GM19452 (cell line): Measurements from ENCODE around the gene CLCN1.
A peak's percentile ranks its signal among the peaks of the same experiment; 100 is the strongest.

Source experiments
- ATAC-seq: cut with Tn5 transposase; IDR thresholded peaks from one replicate; pipeline ENCODE4 v1.9.1; 2021; ENCODE audit not compliant: unreplicated experiment

CLCN1 gene

DNA sequence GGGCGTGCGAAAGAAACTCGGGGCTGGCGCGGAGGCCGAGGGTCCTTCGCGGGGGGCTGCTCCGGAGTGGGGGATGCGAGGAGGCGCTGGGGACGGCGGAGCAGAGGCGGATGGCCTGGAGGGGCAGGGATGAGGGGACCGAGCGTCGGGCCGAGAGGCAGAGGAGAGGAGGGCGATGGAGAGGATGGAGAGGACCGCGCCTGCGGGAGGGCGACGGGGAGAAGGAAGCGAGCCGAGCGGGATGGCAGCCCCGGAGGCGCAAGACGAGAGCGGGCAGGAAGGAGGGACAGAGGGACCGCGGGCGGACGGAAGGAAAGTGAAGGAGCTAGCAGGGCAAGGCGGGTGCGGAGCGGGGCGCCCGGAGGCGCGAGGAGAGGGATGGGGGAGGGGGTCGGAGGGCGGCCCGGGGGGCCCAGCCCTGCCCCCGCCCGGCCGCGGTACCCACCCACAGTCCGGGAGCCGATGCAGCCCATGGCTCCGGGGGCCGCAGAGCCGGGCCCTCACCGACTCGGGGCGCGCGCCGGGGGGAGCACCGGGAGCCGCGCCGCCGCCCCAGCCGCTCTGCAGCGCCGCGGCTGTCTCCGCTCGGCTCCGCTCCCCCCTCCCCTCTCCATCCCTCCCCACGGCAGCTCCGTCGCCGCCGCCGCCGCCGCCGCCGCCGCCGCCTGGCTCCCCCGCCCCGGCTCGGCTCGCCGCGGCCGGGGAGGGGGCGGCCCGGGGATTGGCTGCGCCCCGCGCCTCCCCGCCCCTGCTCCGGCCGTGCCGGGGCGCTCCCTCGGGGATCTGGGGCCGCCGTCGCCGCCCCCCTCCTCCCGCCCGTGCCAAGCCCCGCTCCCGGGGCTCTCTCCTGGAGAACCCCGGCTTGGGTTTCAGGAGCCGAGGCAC lies 46.5 kb downstream of the CLCN1 start, which contains the start of gene FAM131B:
TSS of gene FAM131B (minus strand) at position 583 of the 885 bp plus-strand sequence. CDS start at position 473, 110 bp downstream.
- peak; percentile 57 for ATAC-seq

DNA sequence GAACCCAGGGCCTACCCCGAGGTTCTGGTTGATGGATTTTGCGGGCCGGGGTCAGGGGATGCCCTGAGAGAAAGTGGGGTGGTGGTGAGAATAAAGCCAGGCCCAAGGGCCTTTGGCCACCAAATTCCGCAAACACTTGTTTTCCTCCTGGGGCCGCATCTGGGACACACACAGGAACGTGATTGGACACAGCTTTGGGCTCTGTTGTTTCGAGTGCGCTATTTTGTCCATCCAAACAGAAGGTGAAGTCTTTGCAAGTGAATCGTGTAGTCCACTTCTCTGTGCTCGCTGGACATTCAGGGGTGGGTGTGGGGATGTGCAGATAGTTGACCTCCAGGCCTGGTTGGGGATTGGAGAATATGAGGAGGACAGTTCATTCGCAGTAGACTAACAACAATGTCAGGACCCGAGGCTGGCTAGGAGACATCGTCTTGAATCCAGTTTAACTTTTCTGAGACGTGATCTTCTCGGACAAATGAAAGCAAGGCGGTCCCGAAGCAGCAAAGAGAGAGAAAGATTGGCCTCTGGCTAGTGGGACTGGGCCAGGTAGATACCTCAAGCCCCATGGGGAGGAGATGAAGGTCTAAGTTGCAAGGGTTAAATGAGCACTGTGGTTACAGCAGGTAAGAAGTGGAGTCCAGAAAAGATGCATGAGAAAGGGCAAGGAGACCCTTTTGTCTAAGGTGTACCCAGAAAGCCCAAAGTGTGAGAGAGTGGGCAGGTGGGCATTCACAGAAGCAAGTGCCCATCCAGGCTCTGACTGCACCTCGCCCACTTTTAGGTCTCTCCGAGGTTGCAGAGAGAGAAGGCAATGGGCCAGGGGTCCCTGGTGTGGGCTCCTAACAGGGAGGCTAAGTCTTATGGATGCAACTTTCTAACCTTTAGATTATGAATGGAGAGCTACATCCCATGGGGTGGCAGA lies 47.4 kb downstream of the CLCN1 start:
- no peak for ATAC-seq

DNA sequence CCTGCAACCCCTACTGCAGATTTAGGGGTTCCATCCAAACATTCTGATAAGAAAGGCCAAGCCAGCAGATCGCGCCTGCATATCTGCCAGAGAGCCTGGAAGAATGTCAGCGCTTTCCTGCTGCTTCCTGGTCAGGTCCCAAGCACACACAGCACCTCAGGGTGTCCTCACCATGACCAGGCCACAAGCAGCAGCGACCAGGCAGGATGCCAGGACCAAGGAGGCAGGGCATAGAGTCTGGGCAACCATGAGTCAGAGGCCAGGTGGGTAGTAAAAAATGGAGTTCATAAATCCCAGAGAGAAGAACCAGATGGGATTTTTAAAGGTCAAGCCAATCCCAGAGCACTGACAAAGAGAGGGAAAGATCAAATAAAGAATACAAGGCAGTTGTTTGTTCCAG lies 52.1 kb downstream of the CLCN1 start:
- ATAC-seq, result no peak

DNA sequence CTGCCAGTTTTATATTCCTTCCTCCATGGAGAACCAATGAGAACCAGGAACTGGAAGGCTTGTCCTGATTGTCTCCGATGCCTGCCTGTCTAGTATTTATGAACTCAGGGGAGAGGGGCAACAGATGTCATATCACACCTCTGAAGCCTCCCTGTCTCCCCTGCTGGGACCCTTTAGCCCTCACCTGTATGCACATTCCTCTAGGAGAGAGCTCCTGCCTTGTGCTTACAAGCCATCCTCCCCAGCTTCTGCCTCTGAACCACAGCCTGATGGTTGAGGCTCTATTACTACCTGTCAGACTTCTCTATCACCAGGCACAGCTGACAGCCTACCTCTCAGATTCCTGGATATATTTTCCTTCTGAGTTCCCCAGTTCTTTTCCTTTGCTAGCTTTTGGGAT lies 52.5 kb downstream of the CLCN1 start:
- ATAC-seq, result no peak

DNA sequence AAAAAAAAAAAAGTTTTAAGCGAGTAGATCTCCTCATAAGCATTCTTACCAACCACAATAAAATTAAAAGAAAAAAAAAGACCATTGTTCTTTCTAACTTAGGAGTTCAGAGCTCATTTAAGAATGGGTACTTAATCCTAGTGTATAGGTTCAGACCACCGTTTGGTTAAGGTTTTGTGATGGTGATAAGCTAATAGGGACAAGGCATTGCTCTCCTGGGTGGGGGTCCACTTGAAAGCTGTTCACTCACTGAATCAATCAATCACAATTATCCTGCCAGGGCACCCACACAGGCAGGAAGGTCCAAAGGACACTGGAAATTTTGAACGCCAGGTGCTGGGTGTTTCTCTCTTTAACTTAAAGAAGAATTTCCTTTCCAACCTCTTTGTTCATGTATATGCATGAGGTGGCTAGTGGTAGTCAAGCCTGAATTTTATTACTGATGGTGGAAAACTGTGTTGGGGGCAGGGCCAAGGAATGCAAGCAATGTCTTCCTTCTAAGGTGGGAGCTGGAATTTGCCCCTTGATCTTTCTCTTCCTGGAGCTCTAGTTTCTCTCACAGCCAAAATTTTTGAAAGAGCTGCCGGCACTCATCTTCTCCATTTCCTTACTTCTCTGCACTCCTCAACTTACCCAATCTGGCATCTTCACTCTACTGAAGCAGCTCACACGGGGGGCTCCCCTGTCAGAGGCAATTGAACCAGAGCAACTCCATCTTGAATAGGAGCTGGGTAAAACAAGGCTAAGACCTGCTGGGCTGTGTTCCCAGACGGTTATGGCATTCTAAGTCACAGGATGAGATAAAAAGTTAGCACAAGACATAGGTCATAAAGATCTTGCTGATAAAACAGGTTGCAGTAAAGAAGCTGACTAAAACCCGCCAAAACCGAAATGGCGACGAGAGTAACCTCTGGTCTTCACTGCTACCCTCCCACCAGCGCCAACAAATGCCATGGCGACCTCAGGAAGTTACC lies 54.1 kb downstream of the CLCN1 start:
- ATAC-seq, result no peak

DNA sequence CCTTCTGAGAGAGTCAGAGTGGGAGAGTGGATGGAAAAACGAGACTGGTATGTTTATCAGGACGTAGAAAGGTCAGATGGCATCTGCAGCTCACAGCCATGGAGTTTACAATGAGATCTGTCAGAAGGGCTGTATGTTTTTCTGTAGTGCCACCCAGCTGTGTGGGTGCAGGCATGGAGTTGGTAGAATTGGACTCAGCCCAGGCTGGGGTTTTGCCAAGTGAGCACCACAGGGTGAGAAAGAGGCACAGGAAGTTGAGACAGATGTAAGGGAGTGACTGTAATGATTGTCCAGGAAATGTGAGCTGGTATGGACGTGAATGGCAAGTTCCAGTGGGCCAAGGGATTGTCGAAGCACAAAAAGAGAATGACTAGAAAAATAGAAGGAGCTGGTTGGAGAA lies 56.2 kb downstream of the CLCN1 start:
- no peak for ATAC-seq

DNA sequence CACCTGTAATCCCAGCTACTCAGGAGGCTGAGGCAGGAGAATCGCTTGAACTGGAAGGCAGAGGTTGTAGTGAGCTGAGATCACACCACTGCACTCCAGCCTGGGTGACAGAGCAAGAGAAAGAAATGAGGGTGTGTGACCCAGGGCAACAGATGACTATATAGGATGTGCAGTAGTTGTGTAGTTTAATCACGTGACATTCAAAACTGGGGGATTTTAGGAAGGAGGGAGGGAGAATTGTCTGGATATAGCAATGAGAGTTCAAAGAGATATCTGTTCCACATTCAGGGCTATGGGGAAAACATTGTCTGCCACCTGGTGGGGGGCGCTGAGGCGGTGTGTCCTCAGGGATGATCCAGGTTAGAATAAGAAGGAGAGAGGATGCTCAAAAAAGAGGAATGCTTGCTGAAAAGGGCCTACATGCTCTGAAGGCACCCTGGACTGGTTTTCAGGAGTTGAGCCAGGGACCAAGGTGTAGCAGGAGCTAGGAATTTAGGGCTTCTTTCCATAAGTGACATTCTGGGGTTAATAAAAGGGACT lies 57.4 kb downstream of the CLCN1 start:
- ATAC-seq, result no peak

DNA sequence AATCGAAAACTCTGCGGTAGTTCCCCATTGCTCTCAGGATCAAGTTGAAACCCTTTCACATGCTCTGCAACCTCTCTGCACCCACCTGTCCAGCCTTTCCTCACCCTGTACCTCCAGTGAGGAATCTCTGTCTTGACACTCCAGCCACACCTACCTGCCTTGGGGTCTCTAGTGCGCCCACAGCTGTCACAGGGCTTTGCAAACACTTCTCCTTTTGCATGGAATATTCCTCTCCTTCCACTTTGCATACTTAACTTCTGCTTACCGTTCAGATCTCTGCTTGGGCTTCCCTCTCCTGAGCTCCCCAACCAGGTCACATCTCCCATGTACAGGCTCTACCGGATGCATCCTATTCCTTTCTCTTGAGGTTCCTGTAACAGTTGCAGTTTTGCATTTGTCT lies 58.6 kb downstream of the CLCN1 start:
- ATAC-seq, result no peak

DNA sequence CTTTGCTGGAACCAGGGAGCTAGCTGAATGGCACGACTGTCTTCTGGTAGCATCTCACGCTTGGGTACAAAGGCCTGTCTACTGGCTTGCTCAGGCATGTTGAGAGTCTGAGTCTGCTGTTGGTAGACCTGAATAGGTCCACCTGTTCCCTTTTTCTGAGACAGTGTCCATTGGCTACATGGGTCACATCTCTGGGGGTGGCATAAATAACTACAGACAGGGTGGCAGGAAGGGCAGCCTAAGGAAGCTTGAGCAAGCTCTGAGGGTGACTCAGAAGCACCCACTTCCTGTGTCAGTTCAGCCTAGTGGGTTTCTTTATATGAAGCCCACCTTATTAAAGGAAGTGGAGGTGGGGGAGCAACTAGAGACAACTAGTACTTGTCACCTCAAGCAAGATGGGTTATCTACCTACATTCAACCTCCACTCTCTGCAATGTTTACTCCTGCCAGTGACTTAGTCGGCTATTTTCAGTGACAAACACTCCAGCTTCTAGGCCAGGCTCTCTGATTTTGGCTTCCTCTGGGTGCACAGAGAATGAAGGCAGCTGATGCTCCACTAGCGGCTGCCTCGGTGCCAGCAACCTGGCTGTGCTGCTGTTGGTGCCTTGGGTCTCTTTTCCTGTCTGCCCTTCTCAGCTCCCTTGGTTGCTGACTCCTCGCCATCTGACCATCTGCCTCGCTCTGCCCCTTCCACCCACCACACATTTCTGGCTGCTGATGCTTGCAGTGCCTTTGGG lies 59.6 kb downstream of the CLCN1 start:
- ATAC-seq, result no peak

DNA sequence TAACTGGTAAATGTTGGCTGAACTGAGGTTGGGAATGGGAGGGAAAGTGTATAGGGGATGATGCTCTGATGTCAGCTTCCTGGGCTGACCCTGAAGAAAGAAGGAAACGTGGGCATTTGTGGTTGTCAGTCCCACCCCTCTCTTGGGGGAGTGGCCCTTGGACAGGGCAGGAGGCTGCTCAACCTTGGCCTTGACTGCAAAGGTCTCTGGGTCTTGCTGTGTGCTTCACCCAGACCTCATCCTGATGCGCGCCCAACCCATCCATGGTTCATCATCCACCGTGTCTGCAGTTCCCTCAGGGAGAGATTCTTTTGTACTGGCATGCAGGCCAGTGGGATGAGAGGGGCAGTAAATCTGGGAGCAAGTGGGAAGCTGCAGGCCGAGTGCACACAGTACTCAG lies 60.5 kb downstream of the CLCN1 start:
- ATAC-seq, result no peak

DNA sequence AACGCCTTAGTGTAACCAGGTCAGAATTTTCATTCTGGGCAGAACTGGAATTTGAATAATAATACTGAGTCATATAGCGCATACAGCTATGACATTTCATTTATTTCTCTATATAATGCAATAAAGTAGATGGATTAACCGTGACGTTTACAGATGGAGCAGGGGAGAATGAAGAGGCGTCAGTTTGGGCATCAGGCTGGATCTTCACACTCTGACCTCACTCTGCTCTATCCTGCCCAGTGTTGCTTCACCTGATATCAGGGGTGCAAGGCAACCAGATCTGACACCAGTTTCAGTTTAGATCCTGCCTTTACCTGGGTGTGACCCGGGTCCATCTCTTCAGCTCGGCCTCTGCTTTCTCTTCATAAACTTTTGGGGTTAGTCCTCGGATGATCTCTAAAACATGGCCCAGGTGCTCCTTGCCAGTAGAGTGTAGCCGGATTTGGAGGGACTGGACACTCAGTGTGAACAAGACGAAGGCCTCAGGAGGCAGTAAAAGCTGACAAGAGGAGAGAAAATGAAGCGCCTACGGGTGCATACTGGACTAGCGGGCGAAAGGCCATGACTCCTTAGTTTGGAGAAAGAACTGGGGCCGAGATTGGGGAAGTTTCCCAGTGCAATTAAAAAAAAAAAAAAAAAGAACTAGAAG lies 63.8 kb downstream of the CLCN1 start:
- ATAC-seq, result peak; percentile 1

DNA sequence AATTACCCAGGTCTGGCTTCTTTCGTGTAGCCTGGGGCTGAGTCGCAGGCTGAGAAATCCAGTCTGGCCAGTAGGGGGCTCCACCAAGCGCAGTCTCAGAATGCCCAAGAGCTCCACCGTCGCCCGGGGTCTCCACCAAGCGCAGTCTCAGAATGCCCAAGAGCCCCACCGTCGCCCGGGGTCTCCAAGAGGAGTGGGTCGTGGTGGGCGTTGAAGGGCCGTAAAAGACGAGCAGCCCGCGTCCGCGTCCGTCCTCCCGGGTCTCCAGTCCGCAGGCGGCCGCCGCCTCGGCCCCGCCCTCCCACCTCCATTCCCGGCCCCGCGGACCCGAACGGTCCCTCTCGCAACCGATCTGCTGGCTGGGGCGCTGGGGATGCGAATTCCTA lies 64.3 kb downstream of the CLCN1 start:
- ATAC-seq, result peak; percentile 42

DNA sequence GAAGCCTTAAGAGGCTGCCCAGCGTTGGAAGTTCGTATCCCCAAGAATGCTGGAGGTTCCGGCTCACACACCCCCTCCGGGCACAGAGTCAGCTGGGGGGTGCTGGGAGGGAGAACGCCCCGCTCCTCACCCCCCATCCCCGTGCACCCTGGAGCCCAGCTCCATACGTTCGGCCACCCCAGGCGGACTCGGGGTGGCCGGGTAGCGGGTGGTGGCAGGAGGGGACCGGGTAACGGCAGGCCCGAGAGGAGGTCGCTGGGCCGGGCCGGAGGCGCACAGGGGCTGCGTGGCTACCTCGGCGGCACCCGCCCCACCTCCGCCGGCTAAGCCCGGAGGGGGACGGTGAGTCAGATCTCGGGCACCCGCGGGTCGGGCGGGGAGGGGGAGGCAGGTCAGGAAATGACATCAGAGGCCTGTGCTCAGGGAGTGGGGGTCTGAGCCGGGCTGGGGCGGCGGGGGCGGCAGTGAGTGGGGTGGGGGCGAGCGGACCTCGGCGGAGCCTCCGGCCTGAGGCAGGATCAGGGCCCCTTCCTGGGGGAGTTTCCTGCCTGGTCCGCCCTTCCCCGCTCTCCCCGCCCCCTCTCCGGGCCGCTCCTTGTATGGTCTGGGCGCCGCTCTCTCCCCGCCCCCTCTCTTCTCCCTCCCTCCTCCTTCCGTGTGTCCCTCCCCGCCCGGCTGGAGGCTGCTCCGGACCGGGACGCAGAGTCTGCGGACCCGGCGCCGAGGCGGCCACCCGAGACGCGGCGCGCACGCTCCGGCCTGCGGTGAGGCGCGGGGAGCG lies 64.9 kb downstream of the CLCN1 start, which contains the start of gene ZYX:
TSS of gene ZYX (plus strand) at position 700 of the 781 bp plus-strand sequence. CDS start 227 bp downstream, outside the sequence.
- peak; percentile 77 for ATAC-seq

DNA sequence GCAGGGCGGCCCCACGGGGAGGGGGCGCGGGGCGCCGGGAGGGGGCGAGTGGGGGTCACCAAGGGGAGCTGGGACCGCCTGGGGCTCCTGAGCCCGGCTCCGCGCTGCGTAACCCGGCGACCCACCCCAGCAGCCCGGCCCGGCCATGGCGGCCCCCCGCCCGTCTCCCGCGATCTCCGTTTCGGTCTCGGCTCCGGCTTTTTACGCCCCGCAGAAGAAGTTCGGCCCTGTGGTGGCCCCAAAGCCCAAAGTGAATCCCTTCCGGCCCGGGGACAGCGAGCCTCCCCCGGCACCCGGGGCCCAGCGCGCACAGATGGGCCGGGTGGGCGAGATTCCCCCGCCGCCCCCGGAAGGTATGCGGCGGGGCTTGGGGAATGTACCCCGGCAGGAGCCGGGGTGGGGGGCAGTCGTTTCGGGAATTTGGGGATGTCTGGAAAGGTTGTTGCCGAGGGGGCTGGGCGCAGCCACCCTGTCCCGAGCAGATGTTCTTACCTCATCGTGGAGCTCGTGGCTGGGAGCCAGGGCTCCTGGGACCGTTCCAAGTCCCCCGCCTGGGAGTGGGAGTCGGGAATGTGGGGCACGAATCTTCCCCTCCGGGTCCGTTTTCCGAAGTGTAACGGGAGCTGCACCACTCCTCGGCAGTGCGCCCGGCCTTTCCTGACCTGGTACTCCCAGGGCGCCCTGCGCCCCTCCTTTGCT lies 65.7 kb downstream of the CLCN1 start:
- peak; percentile 15 for ATAC-seq

DNA sequence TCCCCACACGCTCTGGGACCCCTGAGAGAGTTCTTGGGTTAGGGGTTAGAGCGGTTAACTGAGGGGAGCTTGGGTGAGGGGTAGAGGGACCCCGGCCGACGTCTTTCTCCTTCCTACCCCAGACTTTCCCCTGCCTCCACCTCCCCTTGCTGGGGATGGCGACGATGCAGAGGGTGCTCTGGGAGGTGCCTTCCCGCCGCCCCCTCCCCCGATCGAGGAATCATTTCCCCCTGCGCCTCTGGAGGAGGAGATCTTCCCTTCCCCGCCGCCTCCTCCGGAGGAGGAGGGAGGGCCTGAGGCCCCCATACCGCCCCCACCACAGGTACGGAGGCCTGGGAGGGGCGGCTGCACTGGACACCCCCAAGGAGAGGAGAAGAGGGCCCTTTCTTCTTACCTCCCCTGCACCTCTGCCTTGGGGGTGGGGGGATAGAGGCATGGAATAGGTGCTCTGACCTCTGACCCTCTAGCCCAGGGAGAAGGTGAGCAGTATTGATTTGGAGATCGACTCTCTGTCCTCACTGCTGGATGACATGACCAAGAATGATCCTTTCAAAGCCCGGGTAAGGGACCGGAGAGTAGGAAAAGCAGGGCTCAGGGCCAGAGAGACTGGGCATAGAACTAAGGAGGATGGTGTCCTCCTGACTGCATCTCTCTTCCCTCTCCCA lies 66.3 kb downstream of the CLCN1 start:
- ATAC-seq, result no peak

DNA sequence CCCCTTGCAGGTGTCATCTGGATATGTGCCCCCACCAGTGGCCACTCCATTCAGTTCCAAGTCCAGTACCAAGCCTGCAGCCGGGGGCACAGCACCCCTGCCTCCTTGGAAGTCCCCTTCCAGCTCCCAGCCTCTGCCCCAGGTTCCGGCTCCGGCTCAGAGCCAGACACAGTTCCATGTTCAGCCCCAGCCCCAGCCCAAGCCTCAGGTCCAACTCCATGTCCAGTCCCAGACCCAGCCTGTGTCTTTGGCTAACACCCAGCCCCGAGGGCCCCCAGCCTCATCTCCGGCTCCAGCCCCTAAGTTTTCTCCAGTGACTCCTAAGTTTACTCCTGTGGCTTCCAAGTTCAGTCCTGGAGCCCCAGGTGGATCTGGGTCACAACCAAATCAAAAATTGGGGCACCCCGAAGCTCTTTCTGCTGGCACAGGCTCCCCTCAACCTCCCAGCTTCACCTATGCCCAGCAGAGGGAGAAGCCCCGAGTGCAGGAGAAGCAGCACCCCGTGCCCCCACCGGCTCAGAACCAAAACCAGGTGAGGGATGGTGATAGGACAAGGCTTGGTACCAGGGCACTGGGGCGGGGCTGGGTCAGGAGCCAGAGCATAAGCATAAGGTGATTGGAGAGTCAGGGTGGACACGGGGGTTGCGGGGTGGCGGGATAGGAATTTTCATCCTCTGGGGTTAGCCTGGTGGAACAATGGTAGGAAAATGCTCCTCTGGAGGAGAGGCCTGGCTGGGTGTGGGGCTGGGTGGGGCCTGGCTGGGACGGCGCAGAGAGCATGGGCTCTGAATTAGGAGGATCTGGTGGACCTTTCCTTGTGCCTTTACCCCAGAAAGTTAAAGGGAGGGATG lies 67.1 kb downstream of the CLCN1 start:
- no peak for ATAC-seq
